Measurements from ENCODE around the gene MTCH1.
"Not testable (repeated sequence)": the region's sequence is repeated elsewhere in the genome, so short reads cannot be mapped to it uniquely, and the experiment has no call there.

The MTCH1 gene

DNA sequence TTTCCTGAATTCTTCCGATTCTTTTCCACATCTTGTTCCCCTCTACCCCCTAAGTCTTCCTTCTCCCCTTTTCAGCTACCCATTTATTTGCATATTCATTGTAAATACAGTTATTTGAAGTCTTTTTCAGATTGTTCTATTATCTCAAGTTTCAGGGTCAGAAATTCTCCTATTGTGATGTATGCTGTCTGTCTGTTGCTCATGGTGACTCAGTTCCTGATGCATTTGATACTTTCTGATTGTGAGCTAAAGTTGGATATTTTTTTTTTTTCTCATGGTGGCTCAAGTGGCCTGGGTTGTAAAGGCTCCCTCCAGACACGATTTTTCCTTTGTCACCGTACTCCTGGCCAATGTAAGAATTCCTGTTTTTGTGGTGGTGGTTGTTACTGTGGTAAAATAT, 36.4 kb downstream of the MTCH1 start:
- no peaks in the 10 kb centered on the region for H3K36me3 ChIP-seq (ENCODE audit: insufficient read depth, low read depth, low read length)
- peaks cover 12% of the 10 kb centered on the region for H3K4me1 ChIP-seq (ENCODE audit: insufficient read depth, low read length)
- peak overlapping the region; percentile 23 for H3K27ac ChIP-seq (ENCODE audit: low read length)
- H3K9ac ChIP-seq (ENCODE audit: low read depth, low read length): 0 out of 2 replicates have a peak overlapping the region, but pooled peaks have one; percentile 21
- 0 out of 2 replicates have a peak overlapping the region, but pooled peaks have one; percentile 31 for H3K4me3 ChIP-seq (ENCODE audit: low read length)
- no peaks in the 10 kb centered on the region for H3K27me3 ChIP-seq (ENCODE audit: insufficient read depth, low read length)
- H3K9me3 ChIP-seq (ENCODE audit: insufficient read depth, low read depth, low read length): no peaks in the 10 kb centered on the region

DNA sequence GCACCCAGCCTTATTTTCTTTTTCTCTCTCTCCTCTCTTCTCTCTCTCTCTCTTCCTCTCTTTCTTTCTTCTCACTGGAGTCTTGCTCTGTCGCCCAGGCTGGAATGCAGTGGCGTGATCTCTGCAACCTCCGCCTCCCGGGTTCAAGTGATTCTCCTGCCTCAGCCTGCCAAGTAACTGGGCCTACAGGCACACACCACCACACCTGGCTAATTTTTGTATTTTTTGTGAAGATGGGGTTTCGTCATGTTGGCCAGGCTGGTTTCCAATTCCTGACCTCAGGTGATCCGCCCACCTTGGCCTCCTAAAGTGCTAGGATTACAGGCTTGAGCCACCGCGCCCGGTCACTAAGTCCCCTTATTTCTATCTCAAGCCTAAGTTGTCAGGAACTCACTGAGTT, 36.9 kb downstream of the MTCH1 start:
- H3K4me1 ChIP-seq (ENCODE audit: insufficient read depth, low read length): peaks cover 12% of the 10 kb centered on the region
- not testable (repeated sequence) for H3K9me3 ChIP-seq (ENCODE audit: insufficient read depth, low read depth, low read length); H3K27ac ChIP-seq (ENCODE audit: low read length); H3K4me3 ChIP-seq (ENCODE audit: low read length); H3K36me3 ChIP-seq (ENCODE audit: insufficient read depth, low read depth, low read length); H3K27me3 ChIP-seq (ENCODE audit: insufficient read depth, low read length)
- 0 out of 2 replicates have a peak overlapping the region, but pooled peaks have one; percentile 21 for H3K9ac ChIP-seq (ENCODE audit: low read depth, low read length)

DNA sequence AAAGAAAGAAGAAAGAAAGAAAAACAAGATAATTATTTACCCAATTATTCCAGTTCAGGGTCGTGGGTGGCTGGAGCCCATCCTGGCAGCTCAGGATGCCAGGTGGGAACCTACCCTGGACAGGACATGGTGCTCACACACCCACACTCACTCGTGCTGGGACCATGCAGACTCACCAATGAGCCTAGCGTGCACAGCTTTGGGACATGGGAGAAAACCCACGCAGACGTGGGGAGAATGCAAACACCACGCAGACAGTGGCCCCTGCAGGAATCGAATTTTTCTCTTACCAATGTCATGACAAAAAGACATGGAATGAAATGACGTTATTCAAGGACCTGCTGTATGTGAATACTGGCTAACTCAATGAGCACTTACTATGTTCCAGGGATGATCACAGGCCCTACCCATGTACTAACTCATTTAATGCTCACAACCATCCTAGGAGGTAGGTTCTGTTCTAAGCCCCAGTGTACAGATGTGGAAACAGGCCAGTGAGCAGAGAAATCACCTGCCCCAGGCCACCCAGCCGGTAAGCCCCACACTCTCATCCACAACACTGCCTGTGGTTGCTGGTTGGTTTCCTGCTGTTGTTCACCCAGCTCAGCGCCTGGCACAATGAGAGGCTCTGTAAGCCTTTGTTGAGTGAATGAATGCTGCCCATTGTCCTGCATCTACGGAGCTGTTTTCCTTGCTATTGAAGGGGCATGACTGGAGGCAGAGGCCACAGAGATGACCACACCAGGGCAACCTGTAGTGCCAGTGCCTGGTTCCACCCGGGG, 38.2 kb downstream of the MTCH1 start:
- no peaks in the 10 kb centered on the region for H3K9me3 ChIP-seq (ENCODE audit: insufficient read depth, low read depth, low read length)
- no peak overlapping the region for H3K9ac ChIP-seq (ENCODE audit: low read depth, low read length)
- no peaks in the 10 kb centered on the region for H3K36me3 ChIP-seq (ENCODE audit: insufficient read depth, low read depth, low read length)
- peaks cover 12% of the 10 kb centered on the region for H3K4me1 ChIP-seq (ENCODE audit: insufficient read depth, low read length)
- H3K27ac ChIP-seq (ENCODE audit: low read length): no peak overlapping the region
- H3K27me3 ChIP-seq (ENCODE audit: insufficient read depth, low read length): no peaks in the 10 kb centered on the region
- no peak overlapping the region for H3K4me3 ChIP-seq (ENCODE audit: low read length)

DNA sequence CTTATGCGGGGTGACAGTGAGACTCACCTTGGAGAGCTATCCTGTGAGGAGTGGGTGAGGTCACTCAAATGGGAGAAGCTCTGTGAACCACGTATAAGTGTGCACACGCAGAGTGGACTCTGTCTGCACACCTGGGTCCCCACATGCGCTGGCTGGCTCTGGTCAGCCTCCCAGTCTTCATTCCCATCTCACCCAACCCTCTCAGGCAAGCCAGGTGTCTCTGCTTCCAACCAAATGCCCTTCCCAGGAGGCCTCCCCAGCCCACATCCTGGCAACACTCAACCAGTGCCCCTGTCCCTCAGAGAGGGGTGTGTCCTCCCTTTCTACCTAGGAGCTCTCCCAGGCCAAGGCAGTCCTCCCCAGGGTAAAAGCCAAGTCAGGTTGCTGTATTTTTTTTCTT, 39.5 kb downstream of the MTCH1 start:
- no peak overlapping the region for H3K27ac ChIP-seq (ENCODE audit: low read length)
- H3K9ac ChIP-seq (ENCODE audit: low read depth, low read length): no peak overlapping the region
- H3K27me3 ChIP-seq (ENCODE audit: insufficient read depth, low read length): no peaks in the 10 kb centered on the region
- H3K36me3 ChIP-seq (ENCODE audit: insufficient read depth, low read depth, low read length): no peaks in the 10 kb centered on the region
- no peak overlapping the region for H3K4me3 ChIP-seq (ENCODE audit: low read length)
- no peaks in the 10 kb centered on the region for H3K9me3 ChIP-seq (ENCODE audit: insufficient read depth, low read depth, low read length)
- peaks cover 12% of the 10 kb centered on the region for H3K4me1 ChIP-seq (ENCODE audit: insufficient read depth, low read length)

DNA sequence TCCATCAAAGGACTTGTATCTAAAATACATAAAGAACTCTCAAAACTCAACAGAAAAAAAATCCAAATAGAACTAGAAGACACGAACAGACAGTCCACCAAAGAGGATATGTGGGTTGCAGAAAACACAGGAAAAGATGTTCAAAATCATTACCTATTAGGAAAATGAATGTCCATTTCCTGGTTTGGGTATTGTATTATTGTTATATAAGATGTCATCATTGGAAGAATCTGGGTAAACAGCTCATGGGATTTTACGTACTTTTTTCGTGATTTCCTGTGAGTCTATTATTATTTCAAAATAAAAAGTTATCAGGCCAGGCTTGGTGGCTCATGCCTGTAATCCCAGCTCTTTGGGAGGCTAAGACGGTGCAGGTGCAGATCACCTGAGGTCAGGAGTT, 40.7 kb downstream of the MTCH1 start:
- Histone ChIP-seq H3K9ac (ENCODE audit: low read depth, low read length) (no peak overlapping the region), H3K27me3 (ENCODE audit: insufficient read depth, low read length) (no peaks in the 10 kb centered on the region), H3K4me3 (ENCODE audit: low read length) (no peak overlapping the region), H3K9me3 (ENCODE audit: insufficient read depth, low read depth, low read length) (0 out of 2 replicates have a peak, but pooled peaks cover 3% of the 10 kb centered on the region), H3K4me1 (ENCODE audit: insufficient read depth, low read length) (peaks cover 12% of the 10 kb centered on the region), H3K36me3 (ENCODE audit: insufficient read depth, low read depth, low read length) (no peaks in the 10 kb centered on the region), H3K27ac (ENCODE audit: low read length) (no peak overlapping the region)

DNA sequence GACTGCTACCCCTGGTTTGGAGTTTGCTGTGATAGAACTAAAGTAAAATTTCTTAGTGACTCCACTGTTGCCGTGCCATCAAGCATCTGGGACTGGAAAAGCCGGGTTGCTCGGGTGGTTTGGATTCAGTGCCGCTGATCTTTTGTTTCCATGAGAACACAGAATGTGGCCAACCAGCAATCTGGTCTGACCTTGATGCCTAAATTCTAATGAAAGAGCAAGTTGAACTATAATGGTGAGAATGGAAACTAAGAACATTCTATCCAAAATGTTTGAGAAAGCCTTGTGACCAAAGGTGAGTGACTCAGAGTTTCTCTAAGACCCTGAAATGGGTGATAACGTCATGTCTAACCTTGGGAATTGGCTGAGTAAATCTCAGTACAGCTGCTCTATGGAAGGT, 41.3 kb downstream of the MTCH1 start:
- Histone ChIP-seq H3K27me3 (ENCODE audit: insufficient read depth, low read length) (no peaks in the 10 kb centered on the region), H3K27ac (ENCODE audit: low read length) (no peak overlapping the region), H3K36me3 (ENCODE audit: insufficient read depth, low read depth, low read length) (no peaks in the 10 kb centered on the region), H3K9ac (ENCODE audit: low read depth, low read length) (no peak overlapping the region), H3K4me3 (ENCODE audit: low read length) (no peak overlapping the region), H3K9me3 (ENCODE audit: insufficient read depth, low read depth, low read length) (0 out of 2 replicates have a peak, but pooled peaks cover 3% of the 10 kb centered on the region), H3K4me1 (ENCODE audit: insufficient read depth, low read length) (peaks cover 5% of the 10 kb centered on the region)

DNA sequence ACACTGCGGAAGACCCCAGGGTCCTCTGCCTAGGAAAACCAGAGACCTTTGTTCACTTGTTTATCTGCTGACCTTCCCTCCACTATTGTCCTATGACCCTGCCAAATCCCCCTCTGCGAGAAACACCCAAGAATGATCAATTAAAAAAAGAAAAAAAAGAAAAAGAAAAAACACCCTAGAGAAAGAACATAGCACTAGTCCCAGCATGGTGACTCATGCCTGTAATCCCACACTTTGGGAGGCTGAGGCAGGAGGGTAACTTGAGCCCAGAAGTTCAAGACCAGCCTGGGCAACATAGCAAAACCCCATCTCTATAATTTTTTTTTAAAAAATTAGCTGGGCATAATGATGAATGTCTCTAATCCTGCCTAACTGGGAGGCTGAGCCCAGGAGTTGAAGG, 43.7 kb downstream of the MTCH1 start:
- H3K36me3 ChIP-seq (ENCODE audit: insufficient read depth, low read depth, low read length); H3K27me3 ChIP-seq (ENCODE audit: insufficient read depth, low read length); H3K4me3 ChIP-seq (ENCODE audit: low read length); H3K9ac ChIP-seq (ENCODE audit: low read depth, low read length); H3K9me3 ChIP-seq (ENCODE audit: insufficient read depth, low read depth, low read length); H3K27ac ChIP-seq (ENCODE audit: low read length); H3K4me1 ChIP-seq (ENCODE audit: insufficient read depth, low read length): not testable (repeated sequence)

DNA sequence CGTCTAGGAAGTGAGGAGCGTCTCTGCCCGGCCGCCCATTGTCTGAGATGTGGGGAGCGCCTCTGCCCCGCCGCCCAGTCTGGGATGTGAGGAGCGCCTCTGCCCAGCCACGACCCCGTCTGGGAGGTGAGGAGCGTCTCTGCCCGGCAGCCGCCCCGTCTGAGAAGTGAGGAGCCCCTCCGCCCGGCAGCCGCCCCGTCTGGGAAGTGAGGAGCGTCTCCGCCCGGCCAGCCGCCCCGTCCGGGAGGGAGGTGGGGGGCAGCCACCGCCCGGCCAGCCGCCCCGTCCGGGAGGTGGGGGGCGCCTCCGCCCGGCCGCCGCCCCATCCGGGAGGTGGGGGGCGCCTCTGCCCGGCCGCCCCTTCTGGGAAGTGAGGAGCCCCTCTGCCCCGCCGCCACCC, 44.4 kb downstream of the MTCH1 start:
- H3K9ac ChIP-seq (ENCODE audit: low read depth, low read length); H3K36me3 ChIP-seq (ENCODE audit: insufficient read depth, low read depth, low read length); H3K4me3 ChIP-seq (ENCODE audit: low read length); H3K27ac ChIP-seq (ENCODE audit: low read length); H3K9me3 ChIP-seq (ENCODE audit: insufficient read depth, low read depth, low read length); H3K4me1 ChIP-seq (ENCODE audit: insufficient read depth, low read length); H3K27me3 ChIP-seq (ENCODE audit: insufficient read depth, low read length): not testable (repeated sequence)

DNA sequence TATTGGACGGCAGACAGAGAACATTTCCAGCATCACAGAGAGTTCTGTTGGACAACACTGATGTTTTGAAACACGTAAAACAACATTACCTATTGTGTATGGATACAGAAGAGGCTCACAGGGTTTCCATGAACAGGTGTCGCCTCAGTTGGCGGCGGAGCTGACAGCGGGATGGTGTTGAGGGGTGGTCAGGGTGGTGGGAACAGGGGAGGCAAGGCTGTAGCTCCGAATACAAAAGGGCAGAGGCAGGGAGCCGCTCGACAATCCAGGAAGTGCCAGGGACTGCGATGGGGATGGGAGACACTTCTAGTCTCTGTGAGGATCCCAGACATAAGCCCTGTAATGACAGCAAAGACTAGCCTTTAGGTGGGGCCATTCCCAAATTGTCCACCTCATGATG, 46.0 kb downstream of the MTCH1 start:
- H3K9ac ChIP-seq (ENCODE audit: low read depth, low read length): no peak overlapping the region
- H3K4me3 ChIP-seq (ENCODE audit: low read length): no peak overlapping the region
- H3K4me1 ChIP-seq (ENCODE audit: insufficient read depth, low read length): no peaks in the 10 kb centered on the region
- no peaks in the 10 kb centered on the region for H3K36me3 ChIP-seq (ENCODE audit: insufficient read depth, low read depth, low read length)
- no peaks in the 10 kb centered on the region for H3K27me3 ChIP-seq (ENCODE audit: insufficient read depth, low read length)
- no peak overlapping the region for H3K27ac ChIP-seq (ENCODE audit: low read length)
- H3K9me3 ChIP-seq (ENCODE audit: insufficient read depth, low read depth, low read length): 0 out of 2 replicates have a peak, but pooled peaks cover 3% of the 10 kb centered on the region

DNA sequence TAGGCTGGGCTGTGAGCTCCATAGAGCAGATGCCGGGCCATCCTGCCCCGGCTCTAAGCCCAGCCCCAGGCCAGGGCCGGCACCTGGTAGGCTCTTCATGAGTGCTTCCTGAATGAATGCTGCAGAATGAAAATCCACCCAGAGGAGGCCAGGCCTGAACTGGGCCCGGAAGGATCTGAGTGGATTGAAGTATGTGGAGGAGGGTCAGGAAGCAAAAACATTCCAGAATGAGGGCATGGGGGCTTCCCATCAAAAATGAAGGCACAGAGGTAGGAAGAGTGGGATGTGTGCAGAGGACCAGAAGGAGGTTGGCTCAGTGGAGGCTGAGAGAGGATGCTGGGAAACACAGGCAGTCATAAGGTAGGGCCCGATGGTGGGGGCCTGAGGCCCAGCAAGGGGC, 47.0 kb downstream of the MTCH1 start:
- H3K27ac ChIP-seq (ENCODE audit: low read length); H3K9ac ChIP-seq (ENCODE audit: low read depth, low read length); H3K4me3 ChIP-seq (ENCODE audit: low read length); H3K9me3 ChIP-seq (ENCODE audit: insufficient read depth, low read depth, low read length); H3K36me3 ChIP-seq (ENCODE audit: insufficient read depth, low read depth, low read length); H3K4me1 ChIP-seq (ENCODE audit: insufficient read depth, low read length); H3K27me3 ChIP-seq (ENCODE audit: insufficient read depth, low read length): not testable (repeated sequence)

DNA sequence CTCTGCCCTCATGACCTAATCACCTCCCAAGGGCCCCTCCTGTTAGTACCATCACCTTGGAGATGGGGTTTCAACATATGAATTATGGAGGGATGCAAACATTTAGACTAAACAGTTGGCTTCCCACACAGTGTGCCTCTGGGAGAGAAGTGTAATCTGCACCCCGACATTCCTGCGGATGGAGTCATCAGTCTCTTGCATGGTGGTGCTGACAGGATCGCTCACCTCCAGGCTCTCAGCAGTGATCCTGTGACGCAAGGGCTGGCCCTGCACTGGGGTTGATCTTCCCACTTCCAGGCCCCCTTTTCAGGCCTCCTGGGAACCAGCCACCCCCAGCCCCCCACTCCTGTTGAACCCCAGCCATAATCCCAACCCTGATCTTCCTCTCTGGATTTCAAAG, 47.5 kb downstream of the MTCH1 start:
- Histone ChIP-seq H3K9ac (ENCODE audit: low read depth, low read length) (no peak overlapping the region), H3K9me3 (ENCODE audit: insufficient read depth, low read depth, low read length) (0 out of 2 replicates have a peak, but pooled peaks cover 3% of the 10 kb centered on the region), H3K36me3 (ENCODE audit: insufficient read depth, low read depth, low read length) (no peaks in the 10 kb centered on the region), H3K4me3 (ENCODE audit: low read length) (no peak overlapping the region), H3K27ac (ENCODE audit: low read length) (no peak overlapping the region), H3K4me1 (ENCODE audit: insufficient read depth, low read length) (no peaks in the 10 kb centered on the region), H3K27me3 (ENCODE audit: insufficient read depth, low read length) (no peaks in the 10 kb centered on the region)

DNA sequence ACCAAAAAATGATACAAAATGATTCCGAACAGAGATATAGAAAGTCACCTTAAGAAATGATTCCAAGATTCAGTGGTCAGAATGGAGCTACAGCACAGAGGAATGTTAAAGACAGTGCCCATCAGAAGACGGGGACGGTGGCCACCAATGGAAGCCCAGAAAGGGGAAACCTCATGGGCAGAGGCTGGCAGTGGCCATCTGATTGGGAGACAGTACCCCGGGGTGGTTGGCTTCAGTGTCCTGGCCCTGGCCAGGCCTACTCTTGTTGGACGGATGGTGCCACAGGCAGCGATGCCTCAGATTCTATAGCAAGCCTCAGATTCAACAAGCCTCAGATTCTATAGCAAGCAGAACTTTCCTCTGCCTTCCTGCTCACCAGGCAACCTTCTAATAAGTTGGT, 48.1 kb downstream of the MTCH1 start:
- Histone ChIP-seq H3K9me3 (ENCODE audit: insufficient read depth, low read depth, low read length) (0 out of 2 replicates have a peak, but pooled peaks cover 3% of the 10 kb centered on the region), H3K36me3 (ENCODE audit: insufficient read depth, low read depth, low read length) (no peaks in the 10 kb centered on the region), H3K9ac (ENCODE audit: low read depth, low read length) (no peak overlapping the region), H3K27ac (ENCODE audit: low read length) (no peak overlapping the region), H3K4me3 (ENCODE audit: low read length) (no peak overlapping the region), H3K27me3 (ENCODE audit: insufficient read depth, low read length) (no peaks in the 10 kb centered on the region), H3K4me1 (ENCODE audit: insufficient read depth, low read length) (no peaks in the 10 kb centered on the region)

All from iPS-20b (cell line).